GM18870 (cell line): ENCODE data around the gene REPS1.

Experiments used
- ATAC-seq: cut with Tn5 transposase; IDR thresholded peaks from one replicate; pipeline ENCODE4 v1.9.1; 2021; ENCODE audit warnings: moderate library complexity; ENCODE audit not compliant: unreplicated experiment

Gene REPS1

GRCh38 chr6:138864343-138864890, 123.6 kb downstream of the REPS1 start:
- no peak for ATAC-seq

- no peak for ATAC-seq
Measured at GRCh38 chr6:138863321-138863720, 124.7 kb downstream of the REPS1 start.

GRCh38 chr6:138862456-138862855, 125.6 kb downstream of the REPS1 start:
- no peak for ATAC-seq

DNA sequence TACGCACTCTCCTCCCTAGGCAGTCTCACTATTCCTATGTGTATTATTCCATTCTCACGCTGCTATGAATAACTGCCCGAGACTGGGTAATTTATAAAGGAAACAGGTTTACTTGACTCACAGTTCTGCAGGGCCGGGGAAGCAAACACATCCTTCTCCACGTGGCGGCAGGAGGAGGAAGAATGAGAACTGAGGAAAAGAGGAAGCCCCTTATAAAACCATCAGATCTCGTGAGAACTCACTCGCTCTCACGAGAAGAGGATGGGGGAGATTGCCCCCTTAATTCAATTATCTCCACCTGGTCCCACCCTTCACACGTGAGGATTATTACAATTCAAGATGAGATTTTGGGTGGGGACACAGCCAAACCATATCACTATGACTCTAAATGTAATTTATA, 130.3 kb downstream of the REPS1 start:
- ATAC-seq: no peak

DNA sequence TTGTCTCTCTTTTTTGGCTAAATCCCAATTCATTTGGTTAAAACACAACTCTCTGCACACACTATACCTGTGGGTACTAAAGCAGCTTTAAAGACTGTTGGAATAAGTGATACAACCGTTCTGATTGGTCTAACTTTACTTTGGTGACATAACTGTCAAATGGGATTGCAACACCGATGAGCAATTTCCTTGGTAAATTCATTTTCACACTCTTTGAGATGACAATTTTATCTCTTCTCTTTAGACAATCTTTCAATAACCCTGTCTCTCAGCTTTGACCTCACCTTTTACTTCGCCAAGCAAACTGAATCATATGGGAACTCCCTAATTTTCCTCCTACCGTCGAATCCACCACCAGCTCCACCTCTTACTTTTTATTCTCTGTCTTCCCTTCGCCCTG, 131.4 kb downstream of the REPS1 start:
- no peak for ATAC-seq
